SK-MEL-5 (cell line): ENCODE data around the gene CLCN6. TPM values are rescaled to one million over a fixed set of nuclear protein-coding genes. Genes with fewer than 3 reads are reported as not detected.

Experiments used
- DNase-seq: peaks from one replicate; pipeline ENCODE4 v3.0.0-alpha.2; 2016; ENCODE audit warnings: low read depth, low spot score
- in situ Hi-C: cut with HindIII; loops from 2 replicates; pipeline ENCODE4 v1.10.0; 2016; ENCODE audit warnings: low sequenced_read_pairs, high pct_unique_total_duplicates, low pct_unique_long_range_greater_than_20kb
- total RNA-seq: library from RNA; depleted of rRNA; stranded (reverse); fragments of >200 nt; shearing (Covaris generic); gene quantifications from 2 replicates; pipeline ENCODE4 v1.2.3, GENCODE V29; 2014

Gene CLCN6
- total RNA-seq, 1 experiment from 2014 or later, result 6.2 TPM

DNA sequence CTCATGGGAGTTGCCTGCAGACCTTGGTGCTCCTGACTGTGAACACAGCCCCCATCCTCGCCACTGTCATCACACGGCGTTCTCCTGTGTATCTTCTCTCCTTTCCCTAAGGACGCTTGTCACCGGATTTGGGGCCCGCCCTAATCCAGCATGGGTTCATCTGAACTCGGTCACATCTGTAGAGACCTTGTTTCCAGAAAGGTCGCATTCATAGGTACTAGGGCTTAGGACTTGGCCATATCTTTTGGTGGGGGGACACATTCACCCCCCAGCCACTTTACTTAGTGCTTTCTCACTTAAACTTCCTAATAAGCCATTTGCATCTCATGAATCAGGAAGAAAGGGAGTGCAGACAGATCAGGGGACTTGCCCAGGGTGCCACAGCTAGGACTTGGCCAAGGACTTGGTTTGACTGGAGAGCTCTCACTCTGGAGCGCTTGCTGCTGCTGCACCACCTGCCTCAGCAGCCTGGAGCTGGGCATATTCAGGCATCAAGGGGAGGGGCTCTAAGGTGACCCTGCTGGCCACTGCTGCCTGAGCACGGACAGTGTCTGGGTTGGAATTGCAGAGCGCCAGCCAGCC, 31.9 kb downstream of the CLCN6 start:
- no peak for DNase-seq
- in situ Hi-C loops, result no loop called here

DNA sequence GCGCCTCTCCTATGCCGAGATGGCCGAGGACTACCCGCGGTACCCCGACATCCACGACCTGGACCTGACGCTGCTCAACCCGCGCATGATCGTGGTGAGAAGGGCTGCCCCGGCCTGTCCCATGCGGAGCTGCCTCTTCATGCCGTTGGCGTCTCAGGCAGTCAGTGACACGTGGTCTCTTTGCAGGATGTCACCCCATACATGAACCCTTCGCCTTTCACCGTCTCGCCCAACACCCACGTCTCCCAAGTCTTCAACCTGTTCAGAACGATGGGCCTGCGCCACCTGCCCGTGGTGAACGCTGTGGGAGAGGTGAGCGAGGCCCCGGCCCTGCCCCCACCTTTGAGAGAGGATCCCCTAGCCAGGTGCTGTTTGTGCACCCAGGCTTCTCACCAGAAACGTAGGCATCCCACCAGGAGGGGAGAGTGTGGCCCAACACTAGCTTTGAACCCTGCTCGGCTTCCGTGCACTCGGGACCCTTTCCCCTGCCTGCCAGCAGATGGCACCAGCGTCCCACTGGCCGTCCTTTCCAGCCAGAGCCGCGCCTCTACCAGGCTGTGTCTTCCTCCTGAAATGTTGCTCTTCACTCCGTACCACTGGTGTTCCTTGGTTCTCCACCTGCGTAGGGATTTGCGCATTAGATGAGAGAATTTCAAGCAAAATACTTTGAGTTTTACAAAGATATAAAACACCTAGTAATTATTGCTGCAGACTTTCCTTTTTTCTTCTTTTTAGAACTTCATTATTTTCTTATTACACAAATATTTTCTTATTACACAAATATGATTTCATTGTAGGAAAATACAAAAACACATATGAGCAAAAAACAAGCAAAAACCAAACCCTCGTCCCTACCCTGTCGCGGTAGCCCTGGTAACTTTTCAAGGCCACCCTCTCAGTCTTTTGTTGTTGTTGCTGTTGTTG, 32.6 kb downstream of the CLCN6 start:
- in situ Hi-C loops, result no loop called here
- peak; percentile 69 for DNase-seq

- in situ Hi-C loops, result no loop called here
- DNase-seq, result no peak
These were observed 34.0 kb downstream of the CLCN6 start for GRCh38 chr1:11839727-11840705.

GRCh38 chr1:11841245-11842153, 35.5 kb downstream of the CLCN6 start:
- in situ Hi-C loops, result no loop called here
- peak; percentile 51 for DNase-seq

GRCh38 chr1:11842154-11843041, 36.4 kb downstream of the CLCN6 start:
- in situ Hi-C loops, result no loop called here
- peak; percentile 32 for DNase-seq

GRCh38 chr1:11845641-11846335, 39.8 kb downstream of the CLCN6 start:
- no peak for DNase-seq
- in situ Hi-C loops, result no loop called here

- no peak for DNase-seq
- in situ Hi-C loops, result no loop called here
These were observed 41.8 kb downstream of the CLCN6 start, which contains the start of gene NPPA for GRCh38 chr1:11847667-11848372. TSS of gene NPPA (minus strand) at chr1:11847783. CDS start at chr1:11847684, 99 bp downstream.

DNA sequence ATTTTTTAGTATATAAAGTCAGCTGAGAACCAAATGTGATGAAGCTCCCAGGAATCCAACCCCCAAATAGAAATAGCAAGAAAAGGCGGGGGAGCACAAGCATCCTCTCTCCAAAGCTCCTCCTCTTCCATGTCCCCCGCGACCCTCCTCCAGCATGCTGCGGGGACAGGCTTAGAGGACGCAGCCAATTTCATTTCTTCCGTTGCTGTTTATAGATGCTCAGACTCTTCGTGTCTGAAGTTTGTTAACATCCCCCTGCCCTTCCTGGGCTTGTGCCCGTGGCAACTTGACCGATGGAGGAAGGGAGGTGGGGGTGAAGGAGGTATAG, 42.3 kb downstream of the CLCN6 start:
- in situ Hi-C loops, result no loop called here
- DNase-seq, result no peak

- in situ Hi-C loops, result no loop called here
- DNase-seq, result no peak
These were observed 44.2 kb downstream of the CLCN6 start for GRCh38 chr1:11850156-11850555.

DNA sequence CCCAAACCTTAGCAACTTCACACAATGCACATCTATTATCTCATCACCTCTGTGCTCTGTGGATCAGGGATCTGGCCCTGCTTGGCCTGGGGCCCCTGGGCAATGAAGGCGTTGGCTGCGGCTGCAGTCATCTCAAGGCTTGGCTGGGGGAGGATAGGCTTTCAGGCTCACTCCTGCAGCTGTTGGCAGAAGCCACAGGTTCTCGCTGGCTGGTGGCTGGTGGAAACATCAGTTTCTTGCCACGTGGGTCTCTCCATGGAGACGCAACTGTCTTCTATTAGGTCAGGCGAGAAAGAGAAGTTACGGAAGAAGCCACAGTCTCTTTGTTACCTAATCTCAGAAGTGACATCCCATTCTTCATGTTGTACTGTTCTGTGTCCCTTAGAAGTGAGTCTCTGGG, 45.2 kb downstream of the CLCN6 start:
- no peak for DNase-seq
- in situ Hi-C loops, result no loop called here

GRCh38 chr1:11854519-11854918, 48.5 kb downstream of the CLCN6 start:
- in situ Hi-C loops, result no loop called here
- no peak for DNase-seq

- in situ Hi-C loops, result no loop called here
These were observed 49.4 kb downstream of the CLCN6 start for GRCh38 chr1:11855430-11855829.

DNA sequence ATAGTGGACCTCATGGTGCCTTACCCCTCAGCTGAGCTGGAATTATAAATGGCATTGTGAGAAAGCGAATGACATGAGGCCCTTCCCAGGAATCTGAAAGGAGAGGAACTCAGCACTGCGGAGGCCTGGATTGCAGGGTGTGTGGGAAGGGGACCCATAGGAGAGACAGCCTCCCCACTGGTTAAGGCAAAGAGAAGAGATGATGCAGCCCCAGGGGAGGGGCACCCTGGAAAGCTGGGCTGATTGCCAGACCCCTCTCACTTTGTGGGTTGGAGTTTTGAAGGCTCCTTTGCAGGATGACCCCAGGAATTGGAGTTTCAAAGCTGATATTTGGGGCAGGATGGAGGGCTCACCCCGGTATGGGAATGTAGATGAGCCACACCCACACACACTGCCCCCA, 50.7 kb downstream of the CLCN6 start:
- DNase-seq, result no peak

More at GRCh38 chr1:11855430-11855829, 49.4 kb downstream of the CLCN6 start:
- DNase-seq, result no peak

DNA sequence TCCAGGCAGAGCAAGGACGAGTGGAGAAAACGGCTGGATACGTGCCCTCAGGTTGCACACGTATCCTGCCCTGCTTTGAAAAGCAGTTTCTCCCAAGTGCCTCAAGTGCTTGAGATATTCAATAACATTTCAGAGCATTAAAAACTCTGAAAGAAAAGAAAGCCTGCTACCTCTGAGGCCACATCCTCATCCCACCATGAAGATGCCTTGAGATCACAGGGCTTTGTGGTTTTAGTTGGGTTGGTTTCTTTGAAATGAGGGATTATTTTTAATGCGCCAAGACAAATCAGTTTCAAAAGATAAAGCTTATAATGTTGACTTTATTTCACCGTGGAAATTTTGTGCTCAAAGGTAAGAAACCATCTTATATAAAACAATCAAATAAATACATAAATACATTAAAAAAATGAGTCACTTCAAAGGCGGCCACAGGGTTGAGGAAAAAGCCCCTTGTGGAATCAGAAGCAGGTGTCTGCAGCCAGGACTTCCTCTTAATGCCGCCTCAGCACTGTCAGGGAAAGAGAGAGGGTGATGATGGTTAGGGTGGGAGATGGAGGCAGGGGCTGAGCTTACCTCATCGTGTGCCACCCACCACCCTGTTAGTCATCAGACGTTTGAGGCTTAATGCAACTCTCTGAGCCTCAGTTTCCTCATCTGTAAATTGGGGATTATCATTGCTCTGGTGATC, 51.3 kb downstream of the CLCN6 start:
- in situ Hi-C loops, result no loop called here
- DNase-seq, result no peak

More for the DNA sequence above, 50.7 kb downstream of the CLCN6 start:
- in situ Hi-C loops, result no loop called here

DNA sequence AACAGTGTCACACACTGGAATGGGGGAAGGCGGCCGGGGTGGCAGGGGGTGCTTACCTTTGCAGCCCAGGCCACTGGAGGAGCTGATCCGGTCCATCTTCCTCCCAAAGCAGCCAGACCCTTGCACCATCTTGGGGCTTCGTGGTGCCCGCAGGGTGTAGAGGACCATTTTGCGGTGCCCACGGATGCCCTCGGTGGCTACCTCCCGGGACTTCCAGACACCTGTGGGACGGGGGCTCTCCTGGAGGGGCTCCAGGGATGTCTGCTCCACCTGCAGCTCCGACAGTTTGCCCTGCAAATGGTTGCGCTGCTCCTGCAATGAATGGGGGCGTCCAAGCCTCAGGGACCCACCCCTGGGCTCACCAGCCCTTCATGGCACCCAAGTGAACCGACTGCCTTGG, 52.2 kb downstream of the CLCN6 start:
- in situ Hi-C loops, result no loop called here

More for the DNA sequence above, 52.2 kb downstream of the CLCN6 start:
- DNase-seq, result no peak
